ENCODE measurements around the gene RUNX2. TPM values are rescaled to one million over a fixed set of nuclear protein-coding genes. Genes with fewer than 3 reads are reported as not detected.
A peak's percentile ranks its signal among the peaks of the same experiment; 100 is the strongest.

The RUNX2 gene
- total and polyA plus RNA-seq, 2 experiments from 2014 or later = 1.0 to 2.1 TPM

DNA sequence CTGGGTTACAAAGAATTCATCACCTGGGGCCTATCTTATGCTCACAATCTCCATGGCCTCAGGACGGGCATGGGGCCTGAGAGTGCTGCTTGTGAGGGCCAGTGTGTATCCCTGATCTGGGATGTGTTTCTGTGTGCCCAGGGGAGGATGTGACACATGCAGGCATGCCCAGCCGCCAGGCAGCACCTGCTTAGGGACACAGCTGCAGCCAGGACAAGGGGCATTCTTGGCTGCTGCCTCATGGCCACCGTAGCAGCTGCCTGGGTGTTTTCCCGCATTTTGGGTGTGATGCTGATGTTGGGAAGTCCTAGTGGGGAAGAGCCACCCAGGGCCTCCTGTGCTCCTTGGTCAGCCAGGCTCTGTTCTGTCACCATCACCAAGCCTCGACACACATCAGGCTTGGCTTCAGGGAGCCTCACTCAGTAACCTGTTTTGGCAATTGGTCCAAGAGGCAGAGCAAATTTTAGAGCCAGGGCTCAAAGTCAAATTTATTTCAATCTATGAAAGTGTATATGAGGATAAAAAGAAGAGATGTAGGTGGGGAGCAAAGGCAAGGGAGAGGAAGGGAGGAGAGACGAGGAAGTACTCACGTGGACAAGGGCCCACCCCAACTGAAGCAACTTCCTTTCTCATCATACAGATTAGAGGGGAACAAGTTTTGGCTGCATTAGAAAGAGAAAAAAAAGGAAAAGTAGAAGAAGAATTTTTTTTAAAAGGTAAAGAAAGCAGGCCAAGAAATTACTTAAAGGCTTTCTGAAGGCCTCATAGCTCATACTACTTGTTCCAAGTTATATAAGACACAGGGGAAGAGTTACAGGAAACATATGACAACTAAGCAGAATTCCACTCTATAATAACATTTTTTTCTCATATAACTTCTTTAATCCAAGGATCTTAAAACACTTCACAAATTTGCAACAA lies 319.5 kb downstream of the RUNX2 start:
- Histone ChIP-seq H3K27ac (no peak overlapping the region), H3K4me3 (no peak overlapping the region), H3K36me3 (replicated peaks; ENCODE audit: insufficient read depth, low read depth) (no peaks in the 10 kb centered on the region), H4K20me1 (ENCODE audit: insufficient read depth, poor library complexity, severe bottlenecking) (no peaks in the 10 kb centered on the region), H3K9me2 (replicated peaks; ENCODE audit: insufficient read depth) (no peaks in the 10 kb centered on the region), H3K4me2 (no peak overlapping the region), H3K79me2 (no peaks in the 10 kb centered on the region), H3K4me1 (ENCODE audit: insufficient read depth) (no peaks in the 10 kb centered on the region), H2AFZ (no peak overlapping the region), H3K9me3 (ENCODE audit: low read depth) (no peaks in the 10 kb centered on the region), H3K27me3 (peaks cover 4% of the 10 kb centered on the region)
- no peak for TF ChIP-seq EZH2 (IDR thresholded peaks at IDR 0.05; ENCODE audit: borderline replicate concordance)
- TF ChIP-seq EZH2phosphoT487 (IDR thresholded peaks at IDR 0.05; ENCODE audit: low read depth, severe bottlenecking, unreplicated experiment) = no peak
- no peak for TF ChIP-seq CTCF (IDR thresholded peaks at IDR 0.05; ENCODE audit: poor library complexity)
- DNase-seq (ENCODE audit: low spot score) = no peak
- 95% methylated on average over 7 of the region's 7 CpGs for WGBS (ENCODE audit: low lambda C conversion rate, missing lambda C conversion rate)

DNA sequence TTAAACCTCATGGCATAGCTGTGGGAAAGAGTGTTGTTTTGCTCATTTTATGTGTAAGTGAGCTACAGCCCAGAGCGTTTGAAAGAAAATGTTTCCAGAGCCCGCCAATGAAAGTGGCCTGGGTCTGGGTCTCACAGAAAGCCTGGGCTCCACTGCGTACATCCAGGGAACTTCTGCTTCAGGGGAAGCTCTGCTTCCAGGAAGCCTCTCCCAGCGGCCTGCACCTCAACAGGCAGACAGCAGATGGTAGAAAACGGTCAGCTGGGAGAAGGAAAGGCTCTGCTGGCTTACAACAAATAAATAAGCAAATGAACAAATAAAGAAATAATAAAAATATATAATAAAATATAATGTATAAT lies 320.1 kb downstream of the RUNX2 start:
- 76% methylated on average over 5 of the region's 5 CpGs for WGBS (ENCODE audit: low lambda C conversion rate, missing lambda C conversion rate)
- Histone ChIP-seq H3K9me2 (replicated peaks; ENCODE audit: insufficient read depth) (no peaks in the 10 kb centered on the region), H3K36me3 (replicated peaks; ENCODE audit: insufficient read depth, low read depth) (no peaks in the 10 kb centered on the region), H3K27ac (no peak overlapping the region), H2AFZ (no peak overlapping the region), H4K20me1 (ENCODE audit: insufficient read depth, poor library complexity, severe bottlenecking) (no peaks in the 10 kb centered on the region), H3K27me3 (peaks cover 4% of the 10 kb centered on the region), H3K4me1 (ENCODE audit: insufficient read depth) (no peaks in the 10 kb centered on the region), H3K4me3 (no peak overlapping the region), H3K79me2 (no peaks in the 10 kb centered on the region), H3K9me3 (ENCODE audit: low read depth) (no peaks in the 10 kb centered on the region), H3K4me2 (no peak overlapping the region)
- TF ChIP-seq EZH2phosphoT487 (IDR thresholded peaks at IDR 0.05; ENCODE audit: low read depth, severe bottlenecking, unreplicated experiment) (no peak), EZH2 (IDR thresholded peaks at IDR 0.05; ENCODE audit: borderline replicate concordance) (no peak), CTCF (IDR thresholded peaks at IDR 0.05; ENCODE audit: poor library complexity) (no peak)
- DNase-seq (ENCODE audit: low spot score) = no peak

DNA sequence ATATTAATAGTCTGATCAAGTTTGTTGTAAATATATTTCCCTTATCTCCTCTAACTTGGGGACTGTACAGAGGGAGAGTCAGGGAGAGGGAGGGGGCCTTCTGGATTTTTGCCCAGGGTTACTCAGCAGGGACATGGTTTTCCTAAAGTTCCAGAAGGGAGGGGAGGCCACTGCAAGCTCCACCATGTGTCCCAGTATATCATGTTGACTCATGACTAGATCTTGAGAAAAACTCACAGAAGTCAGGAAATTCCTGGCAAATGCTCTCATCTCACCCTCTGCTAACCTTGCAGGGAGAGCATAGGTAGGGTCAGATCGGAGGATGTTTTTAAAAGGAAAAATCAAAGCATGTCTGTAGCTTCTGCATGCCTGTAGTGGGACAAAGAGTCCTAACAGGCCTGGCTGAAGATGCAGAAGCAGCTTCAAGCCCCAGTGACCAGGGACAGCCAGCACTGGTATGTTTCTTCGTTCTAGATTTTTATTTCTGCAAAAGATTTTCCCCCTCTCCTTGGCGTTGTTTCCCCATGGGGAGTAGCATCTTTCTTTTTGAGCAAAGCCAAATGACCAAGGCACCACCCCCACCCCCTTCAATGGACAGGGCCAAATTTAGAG lies 322.5 kb downstream of the RUNX2 start:
- Histone ChIP-seq H3K4me1 (ENCODE audit: insufficient read depth) (peaks cover 3% of the 10 kb centered on the region), H3K27me3 (no peaks in the 10 kb centered on the region), H2AFZ (no peak overlapping the region), H3K4me3 (no peak overlapping the region), H3K79me2 (no peaks in the 10 kb centered on the region), H3K27ac (no peak overlapping the region), H3K9me2 (replicated peaks; ENCODE audit: insufficient read depth) (no peaks in the 10 kb centered on the region), H4K20me1 (ENCODE audit: insufficient read depth, poor library complexity, severe bottlenecking) (no peaks in the 10 kb centered on the region), H3K4me2 (no peak overlapping the region), H3K36me3 (replicated peaks; ENCODE audit: insufficient read depth, low read depth) (no peaks in the 10 kb centered on the region), H3K9me3 (ENCODE audit: low read depth) (no peaks in the 10 kb centered on the region)
- DNase-seq (ENCODE audit: low spot score) = peak; percentile 19
- 79% methylated on average over 3 of the region's 3 CpGs for WGBS (ENCODE audit: low lambda C conversion rate, missing lambda C conversion rate)
- TF ChIP-seq EZH2phosphoT487 (IDR thresholded peaks at IDR 0.05; ENCODE audit: low read depth, severe bottlenecking, unreplicated experiment) (no peak), EZH2 (IDR thresholded peaks at IDR 0.05; ENCODE audit: borderline replicate concordance) (no peak), CTCF (IDR thresholded peaks at IDR 0.05; ENCODE audit: poor library complexity) (no peak)

Data from hepatocyte (in vitro differentiated cells).